Measurements from ENCODE around the gene H6PD.

Gene H6PD

DNA sequence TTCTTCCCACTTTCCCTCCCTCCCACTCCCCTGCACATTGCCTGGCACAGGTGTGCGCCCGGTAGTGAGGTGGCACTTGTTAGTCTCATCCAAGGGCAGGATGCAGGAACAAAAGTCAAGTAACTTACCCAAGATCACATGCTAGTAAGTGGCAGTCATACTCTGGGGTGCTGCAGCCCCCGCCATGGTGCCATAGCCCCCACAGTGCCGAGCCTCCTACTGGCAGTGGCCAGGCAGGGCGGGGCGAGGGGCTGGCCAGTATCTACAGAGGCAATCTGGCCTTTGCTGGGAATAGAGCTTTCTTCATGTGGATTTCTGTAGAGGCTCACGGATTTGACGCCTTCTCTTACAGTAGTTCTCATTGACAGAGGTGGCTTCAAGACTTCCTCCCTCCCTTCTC is 26.9 kb downstream of the H6PD start:
- no peak for DNase-seq

DNA sequence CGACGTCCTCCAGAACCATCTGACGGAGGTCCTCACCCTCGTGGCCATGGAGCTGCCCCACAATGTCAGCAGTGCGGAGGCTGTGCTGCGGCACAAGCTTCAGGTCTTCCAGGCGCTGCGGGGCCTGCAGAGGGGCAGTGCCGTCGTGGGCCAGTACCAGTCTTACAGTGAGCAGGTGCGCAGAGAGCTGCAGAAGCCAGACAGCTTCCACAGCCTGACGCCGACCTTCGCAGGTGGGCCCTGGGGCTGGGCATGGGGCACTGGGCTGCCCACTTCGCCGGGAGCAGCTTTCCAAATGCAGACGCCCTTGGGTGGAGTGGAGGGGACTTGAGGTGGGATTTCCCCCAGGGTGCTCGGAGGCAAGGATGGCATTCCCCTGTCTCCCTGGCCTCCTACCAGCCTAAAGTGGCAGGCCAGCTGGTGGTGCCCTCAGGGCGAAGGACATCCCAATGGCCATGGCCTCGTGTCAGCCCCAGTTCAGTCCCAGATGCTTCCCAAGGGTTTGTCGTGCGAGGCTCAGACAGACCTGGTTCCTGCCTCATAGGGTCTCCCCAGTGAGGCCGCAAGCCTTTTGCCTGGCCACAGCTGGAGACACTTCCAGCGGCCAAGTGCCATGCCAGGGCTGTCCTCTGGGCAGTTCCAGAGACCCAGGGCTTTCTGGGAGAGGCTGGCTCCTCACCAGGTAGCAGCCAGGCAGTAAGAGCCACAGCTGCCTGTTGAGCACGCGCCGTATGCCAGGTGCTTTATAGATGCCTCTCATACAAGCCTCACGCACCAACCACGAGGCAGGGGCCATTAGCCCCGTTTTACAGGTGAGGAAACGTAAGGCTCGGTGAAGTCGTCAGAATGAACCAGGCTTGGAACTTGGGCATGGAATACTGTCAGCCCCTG is 27.8 kb downstream of the H6PD start:
- DNase-seq = no peak

DNA sequence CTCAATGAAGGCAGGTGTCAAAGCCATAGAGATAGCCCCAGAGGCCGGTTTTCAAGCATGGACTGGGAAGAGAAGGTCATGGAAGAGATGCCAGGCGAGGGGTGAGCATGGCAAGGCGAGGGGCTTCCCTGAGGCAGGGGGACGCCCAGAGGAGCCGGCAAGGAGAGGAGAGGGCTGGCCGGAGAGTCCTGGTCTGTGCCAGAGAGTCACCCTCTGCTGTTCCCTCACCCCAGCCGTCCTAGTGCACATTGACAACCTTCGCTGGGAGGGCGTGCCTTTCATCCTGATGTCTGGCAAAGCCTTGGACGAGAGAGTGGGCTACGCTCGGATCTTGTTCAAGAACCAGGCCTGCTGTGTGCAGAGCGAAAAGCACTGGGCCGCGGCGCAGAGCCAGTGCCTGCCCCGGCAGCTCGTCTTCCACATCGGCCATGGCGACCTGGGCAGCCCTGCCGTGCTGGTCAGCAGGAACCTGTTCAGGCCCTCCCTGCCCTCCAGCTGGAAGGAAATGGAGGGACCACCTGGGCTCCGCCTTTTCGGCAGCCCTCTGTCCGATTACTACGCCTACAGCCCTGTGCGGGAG is 28.8 kb downstream of the H6PD start:
- DNase-seq = no peak

DNA sequence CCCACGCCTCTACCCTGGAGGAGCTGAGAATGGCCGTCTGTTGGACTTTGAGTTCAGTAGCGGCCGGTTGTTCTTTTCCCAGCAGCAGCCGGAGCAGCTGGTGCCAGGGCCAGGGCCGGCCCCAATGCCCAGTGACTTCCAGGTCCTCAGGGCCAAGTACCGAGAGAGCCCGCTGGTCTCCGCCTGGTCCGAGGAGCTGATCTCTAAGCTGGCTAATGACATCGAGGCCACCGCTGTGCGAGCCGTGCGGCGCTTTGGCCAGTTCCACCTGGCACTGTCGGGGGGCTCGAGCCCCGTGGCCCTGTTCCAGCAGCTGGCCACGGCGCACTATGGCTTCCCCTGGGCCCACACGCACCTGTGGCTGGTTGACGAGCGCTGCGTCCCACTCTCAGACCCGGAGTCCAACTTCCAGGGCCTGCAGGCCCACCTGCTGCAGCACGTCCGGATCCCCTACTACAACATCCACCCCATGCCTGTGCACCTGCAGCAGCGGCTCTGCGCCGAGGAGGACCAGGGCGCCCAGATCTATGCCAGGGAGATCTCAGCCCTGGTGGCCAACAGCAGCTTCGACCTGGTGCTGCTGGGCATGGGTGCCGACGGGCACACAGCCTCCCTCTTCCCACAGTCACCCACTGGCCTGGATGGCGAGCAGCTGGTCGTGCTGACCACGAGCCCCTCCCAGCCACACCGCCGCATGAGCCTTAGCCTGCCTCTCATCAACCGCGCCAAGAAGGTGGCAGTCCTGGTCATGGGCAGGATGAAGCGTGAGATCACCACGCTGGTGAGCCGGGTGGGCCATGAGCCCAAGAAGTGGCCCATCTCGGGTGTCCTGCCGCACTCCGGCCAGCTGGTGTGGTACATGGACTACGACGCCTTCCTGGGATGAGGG is 29.7 kb downstream of the H6PD start:
- DNase-seq = no peak

DNA sequence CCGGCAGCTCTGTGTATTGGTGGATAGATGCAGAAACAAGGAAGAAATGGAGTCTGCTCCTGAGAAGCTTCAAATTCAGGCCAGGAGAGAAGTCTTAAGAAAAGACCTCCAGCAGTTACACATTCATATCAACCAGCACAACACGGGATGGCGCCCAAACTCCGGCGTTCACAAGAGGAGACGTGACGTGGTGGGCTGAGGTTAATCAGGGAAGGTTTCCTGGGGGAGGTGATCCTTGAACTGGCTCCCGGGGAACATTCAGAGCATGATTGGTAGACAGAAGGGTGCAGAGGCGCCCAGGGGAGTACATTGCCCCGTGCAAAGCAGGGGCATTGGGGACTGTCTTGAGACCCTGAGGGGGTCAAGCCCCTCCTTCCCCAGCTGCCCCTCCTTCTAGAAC is 30.5 kb downstream of the H6PD start:
- no peak for DNase-seq

DNA sequence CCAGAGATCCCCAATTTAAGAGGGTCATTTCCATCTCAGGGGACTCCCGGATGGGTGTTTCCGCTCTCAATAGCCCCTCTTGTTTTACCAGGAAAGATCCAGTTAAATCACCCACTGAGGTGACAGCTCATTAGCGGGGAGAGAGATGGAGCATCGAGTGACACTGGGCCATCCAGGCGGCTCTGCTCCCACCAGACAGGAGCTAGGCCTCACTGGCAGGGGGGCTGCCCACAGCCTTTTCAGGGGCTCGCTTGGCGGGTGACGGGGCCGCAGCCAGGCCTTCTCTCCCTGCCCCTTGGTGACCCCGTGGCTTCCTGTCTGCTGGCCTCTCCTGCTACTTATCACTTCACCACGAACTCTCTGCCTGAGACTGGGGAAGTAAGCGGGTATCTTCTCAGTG is 31.4 kb downstream of the H6PD start:
- DNase-seq = no peak

DNA sequence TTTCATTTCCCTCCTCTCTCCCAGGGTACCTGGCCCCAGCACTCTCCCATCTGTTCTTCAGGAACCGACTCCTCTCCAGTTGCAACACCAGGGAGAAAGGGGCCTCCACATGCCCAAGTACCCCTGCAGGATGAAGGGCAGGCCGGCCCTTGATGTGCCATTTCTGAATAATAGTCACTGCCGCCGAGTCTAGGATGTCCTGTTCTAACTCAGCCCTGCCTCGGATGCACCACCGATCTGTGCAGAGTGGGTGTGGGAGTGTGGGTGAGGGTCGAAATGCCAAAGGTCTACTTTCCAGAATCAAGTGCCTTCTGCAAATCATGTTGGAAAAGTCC is 32.7 kb downstream of the H6PD start:
- no peak for DNase-seq

DNA sequence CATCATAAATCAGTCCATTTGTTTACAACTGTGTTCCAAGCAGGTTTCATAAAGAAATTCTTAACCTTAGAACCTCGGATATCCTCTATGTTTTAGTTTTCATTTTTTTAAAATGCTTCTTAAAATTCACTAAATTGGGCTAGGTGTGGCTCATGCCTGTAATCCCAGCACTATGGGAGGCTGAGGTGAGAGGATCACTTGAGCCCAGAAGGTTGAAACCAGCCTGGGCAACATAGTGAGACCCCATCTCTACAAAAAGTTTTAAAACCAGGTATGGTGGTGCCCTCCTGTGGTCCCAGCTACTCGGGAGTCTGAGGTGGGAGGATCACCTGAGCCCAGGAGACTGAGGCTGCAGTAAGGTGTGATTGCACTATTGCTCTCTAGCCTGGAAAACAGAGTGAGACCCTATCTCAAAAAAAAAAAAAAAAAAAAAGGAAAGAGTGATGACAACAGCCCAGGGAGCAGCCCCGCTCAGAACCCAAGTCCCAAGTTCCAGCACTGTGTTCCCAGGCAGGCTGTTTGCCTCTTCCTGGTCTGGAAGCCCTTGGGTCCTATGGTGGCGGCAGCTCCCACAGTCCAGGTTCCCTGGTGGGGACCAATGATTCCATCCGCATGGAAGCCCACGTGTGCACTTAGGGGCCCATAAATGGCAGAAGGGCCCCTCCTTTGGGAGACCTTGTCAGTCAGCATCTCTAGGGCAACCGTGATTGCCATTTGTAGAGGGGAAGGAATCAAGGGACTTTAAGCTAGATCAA is 33.4 kb downstream of the H6PD start:
- no peak for DNase-seq

DNA sequence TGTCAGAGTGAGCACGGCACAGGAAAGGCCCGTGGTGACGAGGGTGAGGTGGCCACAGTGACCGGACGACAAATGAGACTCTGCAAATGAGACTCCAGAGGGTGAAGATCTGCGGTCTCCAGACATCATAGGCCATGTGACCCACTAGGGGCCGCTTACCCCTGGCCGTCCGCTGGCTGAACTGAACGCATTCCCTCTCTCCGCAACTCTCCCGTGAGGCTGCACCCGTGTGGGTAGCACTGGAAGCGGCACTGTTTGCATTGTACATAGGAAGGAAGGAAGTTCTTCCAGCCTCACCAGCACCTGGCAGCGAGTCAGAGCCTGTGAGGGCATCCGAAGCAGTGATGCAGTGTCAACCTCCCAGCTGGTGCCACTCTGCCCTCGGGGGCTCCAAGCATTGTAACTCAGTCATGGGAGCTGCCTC is 34.5 kb downstream of the H6PD start:
- no peak for DNase-seq

DNA sequence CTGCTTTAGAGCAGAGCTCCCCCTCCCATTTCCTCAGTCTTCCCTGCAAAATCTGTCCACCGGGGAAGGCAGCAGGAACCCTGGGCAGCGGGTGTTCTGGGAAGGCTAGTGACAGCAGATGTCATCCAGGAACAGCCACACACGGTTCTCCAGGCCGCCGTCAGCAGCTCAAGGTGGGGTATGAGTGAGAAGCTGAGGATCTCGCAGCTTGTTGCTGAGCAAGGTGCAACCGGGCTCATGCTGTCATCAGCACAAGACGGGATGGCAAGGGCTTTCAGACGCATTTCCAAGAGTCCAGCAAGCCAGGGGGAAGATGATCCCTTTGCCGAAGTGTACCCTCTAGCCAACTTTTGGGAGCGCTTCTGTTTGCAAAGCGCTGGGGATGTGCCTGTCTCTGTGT is 35.1 kb downstream of the H6PD start:
- no peak for DNase-seq

DNA sequence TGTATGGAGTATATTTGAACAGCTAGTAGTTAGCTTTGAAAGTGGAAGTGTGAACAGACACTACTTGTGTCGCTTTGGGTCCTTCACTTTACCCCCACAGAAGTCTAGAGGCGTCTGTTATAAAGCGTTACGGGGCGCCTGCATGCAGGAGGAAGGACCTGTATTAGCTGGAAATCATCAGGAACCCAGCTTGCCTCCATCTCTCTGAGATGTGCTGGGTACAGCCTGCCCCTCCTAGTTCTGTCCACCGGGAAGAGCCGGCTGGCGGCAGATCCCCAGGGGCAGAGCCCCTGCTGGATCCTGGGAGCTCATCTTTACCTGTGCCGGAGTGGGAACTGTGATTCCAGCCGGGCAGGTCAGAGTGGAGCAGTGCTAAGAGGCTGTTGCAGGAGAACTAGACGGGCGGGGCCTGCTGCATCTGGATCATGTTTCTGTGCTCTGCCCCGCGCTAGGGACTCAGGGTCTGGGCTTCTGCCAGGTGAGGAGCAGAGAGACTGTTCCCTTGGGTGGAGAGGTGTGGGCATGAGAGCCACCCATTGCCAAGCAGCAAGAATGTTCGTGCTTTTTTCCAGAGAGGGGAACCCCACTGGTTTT is 35.8 kb downstream of the H6PD start:
- DNase-seq = no peak

DNA sequence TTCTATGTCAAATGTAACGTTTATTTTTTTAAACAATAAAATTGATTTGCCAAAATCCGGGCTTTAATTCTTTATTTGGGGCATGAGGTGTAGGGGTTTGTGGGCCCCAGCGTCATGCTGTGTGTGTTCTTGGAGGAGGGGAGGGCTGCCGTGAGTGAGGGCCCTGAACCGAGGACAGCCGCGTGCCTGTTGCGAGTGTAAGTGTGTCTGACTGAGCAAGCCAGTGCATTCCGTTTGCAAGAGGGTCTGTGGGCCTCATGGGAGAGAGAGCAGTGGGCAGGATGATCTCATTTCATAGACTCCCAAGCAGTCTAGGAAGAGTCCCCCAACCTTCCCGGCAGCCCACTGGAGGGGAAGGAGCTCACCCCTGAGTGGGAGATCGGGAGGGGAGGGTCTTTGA is 36.7 kb downstream of the H6PD start:
- no peak for DNase-seq

DNA sequence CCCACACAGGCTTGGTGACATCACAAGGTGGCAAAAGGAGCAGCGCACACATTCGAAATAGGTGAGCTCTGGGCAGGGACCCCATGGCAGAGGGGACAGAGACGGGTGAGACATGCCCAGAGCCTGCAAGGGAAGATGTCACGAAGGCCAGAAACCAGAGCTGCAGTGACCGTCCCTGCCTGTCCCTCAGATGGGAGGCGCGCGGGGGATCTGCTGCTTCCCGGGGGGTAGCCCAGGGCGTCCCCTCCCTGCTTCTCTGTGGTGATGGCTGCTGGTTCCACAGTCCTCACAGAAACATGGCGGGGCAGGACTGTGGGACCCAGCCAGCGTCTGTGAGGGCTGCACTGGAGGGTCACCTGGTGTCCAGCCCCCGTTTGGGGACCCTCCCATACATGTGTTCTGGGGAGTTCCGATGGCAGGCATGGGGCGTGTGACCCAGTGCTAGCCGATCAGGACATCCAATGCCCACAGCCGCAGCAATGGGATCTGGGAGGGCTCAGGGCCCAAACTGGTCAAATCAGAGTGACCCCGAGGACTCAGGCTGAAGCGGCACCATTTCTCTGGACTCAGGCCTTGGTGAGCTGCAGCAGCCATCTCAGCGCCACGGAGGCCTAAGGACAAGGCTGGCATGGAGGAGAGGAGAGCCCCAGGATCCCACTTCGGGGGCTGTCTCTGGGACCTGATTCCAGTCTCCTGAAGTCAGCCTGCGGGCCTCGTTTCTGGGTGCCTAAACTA is 37.5 kb downstream of the H6PD start:
- DNase-seq = no peak

DNA sequence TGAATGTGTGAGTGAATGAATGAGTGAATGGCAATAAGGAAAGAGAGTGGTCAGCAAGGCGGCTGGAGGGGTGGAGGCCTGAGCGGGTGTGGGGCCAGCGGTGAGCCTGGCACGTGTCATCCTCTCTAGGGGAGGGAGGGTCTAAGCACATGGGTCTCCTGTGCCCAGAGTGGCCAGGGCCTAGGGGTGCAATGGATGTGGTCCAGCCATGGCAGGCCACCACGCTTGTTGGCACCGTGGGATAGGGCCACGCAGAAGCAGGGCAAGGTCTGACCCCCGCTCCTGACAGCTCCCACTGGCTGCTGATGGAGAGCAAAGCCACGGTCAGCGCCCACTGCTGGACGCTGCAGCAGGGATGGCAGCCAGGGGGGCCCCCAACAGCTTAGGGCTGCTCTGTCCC is 38.6 kb downstream of the H6PD start:
- DNase-seq = no peak

DNA sequence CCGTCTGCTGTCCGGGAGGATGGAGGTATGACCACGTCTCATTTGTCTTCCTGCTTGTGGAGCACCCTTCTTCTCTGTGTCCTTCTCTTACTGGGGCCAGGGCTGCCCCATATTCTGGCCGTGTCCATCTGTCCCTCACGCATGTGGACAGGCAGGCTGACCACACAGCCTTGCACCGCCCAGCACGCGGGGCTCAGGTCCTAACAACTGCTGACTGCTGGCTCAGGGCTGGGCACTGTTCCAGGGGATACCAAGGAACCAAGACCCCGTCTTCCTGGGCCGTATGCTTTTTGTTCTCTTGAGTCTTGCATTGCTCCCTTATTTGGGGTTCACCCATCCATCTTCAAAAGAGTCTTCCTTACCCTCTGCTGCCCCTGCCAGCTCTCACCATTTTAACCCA is 40.6 kb downstream of the H6PD start:
- no peak for DNase-seq

DNA sequence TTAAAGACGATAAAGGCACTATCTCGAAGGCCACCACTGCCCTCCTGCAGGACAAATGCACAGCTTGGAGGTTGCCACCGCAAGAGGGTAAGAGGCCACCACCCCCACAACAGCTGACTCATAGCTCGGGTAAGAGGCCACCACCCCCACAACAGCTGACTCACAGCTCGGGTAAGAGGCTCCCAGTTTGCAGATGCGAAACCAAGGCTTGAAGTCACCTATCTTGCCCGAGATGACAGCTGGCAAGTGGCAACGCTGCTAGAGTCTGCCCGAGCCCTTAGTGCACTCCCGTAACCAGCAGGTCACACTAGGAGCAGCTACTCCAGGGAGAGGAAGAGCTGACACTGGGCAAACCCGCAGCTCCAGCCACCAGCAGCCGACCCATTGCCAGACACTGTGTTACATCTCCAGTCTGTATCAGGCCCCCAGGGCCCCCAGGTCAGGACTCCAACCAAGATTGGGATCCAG is 41.0 kb downstream of the H6PD start:
- DNase-seq = peak; percentile 62

DNA sequence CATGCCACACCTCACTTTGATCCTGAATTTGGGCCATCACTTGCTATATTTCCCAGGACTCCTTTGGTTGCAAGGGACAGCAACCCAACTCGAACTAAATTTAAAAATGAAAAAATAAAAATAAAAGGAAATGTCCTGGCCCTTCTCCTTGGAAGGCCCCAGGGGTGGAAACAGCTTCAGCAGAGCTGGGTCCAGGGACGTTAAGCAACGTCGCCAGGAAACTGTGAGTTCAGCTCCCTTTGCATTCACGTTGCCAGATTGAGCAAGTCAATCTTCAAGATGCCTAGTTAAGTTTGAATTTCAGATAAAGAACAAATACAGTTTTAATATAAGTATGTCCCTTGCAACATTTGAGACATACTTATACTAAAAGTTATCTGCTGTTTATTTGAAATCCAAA is 43.5 kb downstream of the H6PD start:
- DNase-seq = no peak

DNA sequence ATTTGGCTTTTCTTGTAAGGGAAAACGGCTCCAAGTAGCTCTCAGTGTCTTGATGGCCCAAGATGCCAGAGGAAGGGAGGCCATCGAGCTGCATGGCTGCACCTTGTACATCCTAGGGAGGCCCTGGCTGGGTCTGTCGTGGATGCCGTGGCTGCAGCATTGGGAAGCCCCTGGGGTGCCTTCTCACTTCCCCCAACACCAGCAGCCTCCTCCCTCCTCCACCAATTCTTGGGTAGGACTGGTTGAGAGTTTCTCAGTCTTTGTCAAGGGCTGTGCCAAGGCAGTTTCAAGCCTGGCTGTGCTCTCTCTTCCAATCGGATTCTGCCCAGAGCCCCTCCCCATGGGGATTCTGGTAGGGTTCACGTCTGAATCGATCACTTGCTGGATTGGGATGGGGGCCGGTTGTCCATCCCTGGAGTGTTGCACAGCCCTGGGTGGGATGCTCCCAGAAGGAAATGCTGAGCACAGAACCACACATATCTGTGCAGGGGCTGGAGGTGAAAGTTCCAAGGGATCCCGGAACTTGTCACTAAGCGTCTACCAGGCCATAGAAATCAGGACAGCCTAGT is 44.1 kb downstream of the H6PD start:
- no peak for DNase-seq

DNA sequence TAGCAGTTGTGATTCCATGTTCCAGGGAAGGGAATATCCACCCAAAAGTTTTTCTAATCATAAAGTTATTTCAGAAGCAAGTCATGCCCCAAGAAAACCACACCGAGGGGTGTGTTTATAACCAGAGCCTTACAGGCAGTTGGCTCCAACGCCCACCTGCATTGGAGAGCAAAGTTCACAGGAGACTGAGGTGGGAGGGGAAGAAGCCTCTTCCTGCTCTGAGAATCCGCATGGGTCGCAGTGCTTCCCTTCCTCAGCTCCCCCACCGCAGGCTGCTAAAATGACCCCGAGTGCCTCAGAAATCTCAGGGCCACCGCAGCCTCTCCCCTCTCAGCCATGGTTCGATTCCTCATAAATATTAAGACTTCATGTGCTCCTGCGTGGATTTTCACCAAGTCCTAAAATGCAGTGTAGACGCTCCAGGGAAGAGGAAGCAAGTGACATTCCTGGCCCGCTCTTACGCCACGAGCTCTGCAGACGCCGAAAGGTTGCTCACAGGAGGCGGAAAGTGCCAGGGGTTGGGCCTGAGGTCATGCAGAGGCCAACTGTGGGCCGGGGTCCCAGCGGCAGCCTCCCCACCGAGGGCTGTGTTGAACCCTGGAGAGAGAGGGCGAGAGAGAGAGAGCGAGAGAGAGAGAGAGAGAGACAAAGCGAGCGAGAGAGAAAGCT is 44.7 kb downstream of the H6PD start:
- DNase-seq = no peak

DNA sequence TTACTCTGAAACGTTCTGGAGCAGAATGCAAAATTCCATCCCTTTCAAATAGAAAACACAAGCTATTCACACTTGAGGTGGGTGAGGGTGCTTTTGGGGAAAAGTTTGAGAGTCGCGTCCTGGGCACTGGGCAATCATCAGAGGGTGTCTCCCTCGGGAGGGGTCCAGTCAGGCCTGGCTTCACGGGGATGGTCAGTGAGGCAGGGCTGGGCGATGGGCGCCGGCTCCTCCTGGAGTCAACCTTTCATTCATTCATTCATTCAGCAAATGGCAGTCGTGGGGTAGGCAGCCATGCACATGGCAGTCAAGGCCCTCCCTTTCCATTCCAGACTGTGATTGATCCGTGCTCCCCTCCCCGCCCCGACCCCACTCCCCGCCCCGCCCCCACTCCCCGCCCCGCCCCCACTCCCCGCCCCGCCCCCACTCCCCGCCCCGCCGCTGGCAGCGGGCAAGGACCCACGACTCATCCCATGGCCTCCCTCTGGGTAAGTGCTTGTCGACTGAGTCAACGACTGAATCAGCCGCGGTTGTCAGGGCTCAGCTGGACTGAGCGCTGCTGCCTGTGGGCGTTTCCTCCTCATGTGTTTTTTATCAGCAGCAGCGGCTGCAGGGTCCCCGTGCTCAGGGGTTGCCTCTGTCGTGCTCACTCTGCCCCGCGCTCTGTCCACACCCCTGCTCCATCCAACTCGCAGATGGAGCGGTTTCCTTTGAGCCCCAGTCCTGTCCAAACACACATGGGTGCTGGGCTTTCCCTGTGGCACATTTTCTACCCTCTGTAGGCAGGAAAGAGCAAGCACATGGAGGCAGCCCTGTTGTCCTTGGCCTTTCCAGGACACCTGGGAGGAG is 45.7 kb downstream of the H6PD start:
- peak; percentile 93 for DNase-seq

Data from 8988T (cell line).